Measurements from ENCODE around the gene NR1H3.

- no peak for TF ChIP-seq CTCF (IDR thresholded peaks at IDR 0.05; ENCODE audit: insufficient read depth, low read length)
- TF ChIP-seq SPI1 (IDR thresholded peaks at IDR 0.05; ENCODE audit: borderline replicate concordance, low read depth): peak; percentile 99
- peak; percentile 49 for TF ChIP-seq REST (IDR thresholded peaks at IDR 0.05; ENCODE audit: insufficient replicate concordance, low read depth)
- peak; percentile 83 for TF ChIP-seq POLR2AphosphoS5 (IDR thresholded peaks at IDR 0.05; ENCODE audit: low read depth)
Measured at GRCh38 chr11:47269002-47269828, 11.4 kb downstream of the NR1H3 start.

Measured in HL-60 (cell line).